ENCODE results near the gene EDC3.

Gene EDC3

DNA sequence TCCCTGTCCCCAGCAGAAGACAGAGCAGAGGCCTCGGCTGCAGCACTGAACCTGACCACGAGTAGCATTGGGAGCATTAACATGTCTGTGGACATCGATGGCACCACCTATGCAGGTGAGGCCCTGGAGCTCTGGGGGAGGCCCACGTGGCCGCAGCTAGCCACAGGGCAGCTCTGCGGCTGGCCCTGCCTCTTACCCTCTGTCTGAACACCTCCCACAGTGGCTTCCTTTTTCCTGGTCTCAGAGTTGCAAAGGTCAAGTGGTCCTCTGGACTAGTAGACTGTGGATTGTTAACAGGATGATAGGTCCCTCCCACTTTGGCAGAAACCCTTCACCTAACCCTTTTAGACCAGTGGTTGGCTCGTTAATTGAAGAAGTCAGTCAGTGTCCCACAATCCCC, 102.7 kb downstream of the EDC3 start:
- TF ChIP-seq, protein P1, sequence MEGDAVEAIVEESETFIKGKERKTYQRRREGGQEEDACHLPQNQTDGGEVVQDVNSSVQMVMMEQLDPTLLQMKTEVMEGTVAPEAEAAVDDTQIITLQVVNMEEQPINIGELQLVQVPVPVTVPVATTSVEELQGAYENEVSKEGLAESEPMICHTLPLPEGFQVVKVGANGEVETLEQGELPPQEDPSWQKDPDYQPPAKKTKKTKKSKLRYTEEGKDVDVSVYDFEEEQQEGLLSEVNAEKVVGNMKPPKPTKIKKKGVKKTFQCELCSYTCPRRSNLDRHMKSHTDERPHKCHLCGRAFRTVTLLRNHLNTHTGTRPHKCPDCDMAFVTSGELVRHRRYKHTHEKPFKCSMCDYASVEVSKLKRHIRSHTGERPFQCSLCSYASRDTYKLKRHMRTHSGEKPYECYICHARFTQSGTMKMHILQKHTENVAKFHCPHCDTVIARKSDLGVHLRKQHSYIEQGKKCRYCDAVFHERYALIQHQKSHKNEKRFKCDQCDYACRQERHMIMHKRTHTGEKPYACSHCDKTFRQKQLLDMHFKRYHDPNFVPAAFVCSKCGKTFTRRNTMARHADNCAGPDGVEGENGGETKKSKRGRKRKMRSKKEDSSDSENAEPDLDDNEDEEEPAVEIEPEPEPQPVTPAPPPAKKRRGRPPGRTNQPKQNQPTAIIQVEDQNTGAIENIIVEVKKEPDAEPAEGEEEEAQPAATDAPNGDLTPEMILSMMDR (IDR thresholded peaks at IDR 0.05; ENCODE audit: extremely low read depth, missing control alignments) = no peak

DNA sequence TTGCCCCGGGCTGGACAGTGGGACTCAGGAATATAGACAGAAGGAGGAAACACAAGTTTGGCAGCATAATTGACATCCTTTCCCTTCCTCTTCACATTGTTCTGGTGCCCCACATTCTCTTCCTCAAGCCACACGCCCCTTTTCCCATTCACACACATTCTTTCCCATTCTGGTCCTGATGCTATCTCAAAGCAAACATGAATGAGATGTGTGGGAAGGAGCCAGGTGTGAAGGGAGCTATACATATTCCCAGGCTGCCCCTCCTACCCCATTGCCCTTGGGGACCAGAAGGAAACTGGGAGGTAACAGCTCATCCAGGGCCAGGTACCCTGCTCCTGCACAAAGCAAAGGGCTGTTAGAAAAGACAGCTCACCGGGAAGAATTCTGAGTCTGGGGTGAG, 103.6 kb downstream of the EDC3 start:
- TF ChIP-seq, protein P1 (IDR thresholded peaks at IDR 0.05; ENCODE audit: extremely low read depth, missing control alignments) = no peak
- DNase-seq (ENCODE audit: low spot score) = no peak

More for the DNA sequence above, 102.7 kb downstream of the EDC3 start:
- no peak for DNase-seq (ENCODE audit: low spot score)

DNA sequence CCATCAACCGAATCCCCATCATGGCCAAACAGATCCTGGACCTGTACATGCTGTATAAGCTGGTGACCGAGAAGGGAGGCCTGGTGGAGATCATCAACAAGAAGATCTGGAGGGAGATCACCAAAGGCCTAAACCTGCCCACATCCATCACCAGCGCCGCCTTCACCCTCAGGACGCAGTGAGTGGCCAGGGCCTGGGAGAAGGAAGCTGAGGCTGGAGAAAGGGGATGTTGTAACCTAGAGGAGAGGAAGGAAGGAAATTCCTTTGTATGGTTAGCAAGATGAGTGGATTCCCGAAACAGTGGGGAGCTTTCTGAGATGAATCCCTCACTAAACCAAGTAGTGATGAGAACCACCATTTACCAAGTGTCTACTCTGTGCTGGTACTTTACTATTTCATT, 106.0 kb downstream of the EDC3 start:
- no peak for DNase-seq (ENCODE audit: low spot score)
- TF ChIP-seq, protein P1 (IDR thresholded peaks at IDR 0.05; ENCODE audit: extremely low read depth, missing control alignments) = no peak

DNA sequence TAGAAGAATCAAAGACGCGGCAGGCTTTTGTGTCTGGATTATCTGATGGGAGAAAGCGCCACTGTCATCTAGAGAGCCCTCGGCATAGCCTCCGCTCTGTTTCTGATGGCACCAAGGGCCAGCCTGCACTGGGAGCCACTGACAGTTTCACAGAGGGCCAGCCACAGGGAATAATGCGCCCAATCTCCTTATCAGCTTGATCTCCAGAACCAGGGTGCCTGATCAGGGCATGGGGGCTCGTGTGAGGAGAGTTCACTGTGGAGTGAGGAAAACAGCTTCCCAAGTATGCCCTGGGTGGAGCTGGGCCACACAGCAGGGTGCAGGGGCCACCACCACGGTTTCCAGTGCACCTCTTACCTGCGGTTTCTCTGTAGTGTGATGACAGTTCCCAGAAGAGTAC, 110.0 kb downstream of the EDC3 start:
- no peak for DNase-seq (ENCODE audit: low spot score)

DNA sequence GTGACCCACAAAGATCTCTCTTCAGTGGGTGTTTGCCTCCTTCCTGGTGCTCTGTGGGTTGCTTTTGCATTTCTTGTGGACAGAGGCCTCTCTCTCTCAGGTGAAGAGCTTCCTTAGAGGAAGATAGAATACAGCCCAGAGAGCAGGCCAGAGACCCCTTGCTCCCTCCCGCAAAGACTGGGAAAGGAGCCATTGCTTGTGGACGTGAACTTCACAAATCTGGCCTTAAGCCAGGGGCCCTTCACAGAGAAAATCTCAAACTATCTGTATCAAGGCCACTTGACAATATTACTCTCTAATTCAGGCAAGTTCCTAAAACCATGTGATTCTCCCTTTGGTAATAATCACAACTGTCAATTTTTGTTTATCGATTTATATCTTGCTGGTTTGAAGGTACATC, 110.6 kb downstream of the EDC3 start:
- TF ChIP-seq, protein P1 (IDR thresholded peaks at IDR 0.05; ENCODE audit: extremely low read depth, missing control alignments) = no peak
- no peak for DNase-seq (ENCODE audit: low spot score)

More for the DNA sequence above, 110.0 kb downstream of the EDC3 start:
- TF ChIP-seq, protein P1 (IDR thresholded peaks at IDR 0.05; ENCODE audit: extremely low read depth, missing control alignments) = no peak

DNA sequence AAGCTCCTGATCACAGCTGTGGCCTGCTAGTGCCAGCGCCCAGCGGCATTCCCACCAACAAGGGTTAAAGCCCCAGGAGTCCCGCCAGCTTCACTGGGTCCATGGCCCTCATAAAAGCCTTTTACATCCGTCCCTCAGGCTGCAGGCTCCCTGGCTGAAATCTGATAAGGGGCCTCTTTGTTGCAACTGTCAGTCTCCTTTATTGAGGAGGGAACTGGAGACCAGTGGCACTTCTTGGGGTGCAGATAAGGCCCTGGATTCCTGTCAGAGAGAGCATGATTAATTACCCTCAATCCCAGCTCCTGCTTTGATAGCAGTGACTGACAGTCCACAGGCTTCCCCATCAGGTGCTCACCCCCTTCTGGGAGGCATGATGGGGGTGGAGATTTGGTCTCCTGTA, 111.0 kb downstream of the EDC3 start:
- TF ChIP-seq, protein P1 (IDR thresholded peaks at IDR 0.05; ENCODE audit: extremely low read depth, missing control alignments) = no peak
- DNase-seq (ENCODE audit: low spot score) = no peak

DNA sequence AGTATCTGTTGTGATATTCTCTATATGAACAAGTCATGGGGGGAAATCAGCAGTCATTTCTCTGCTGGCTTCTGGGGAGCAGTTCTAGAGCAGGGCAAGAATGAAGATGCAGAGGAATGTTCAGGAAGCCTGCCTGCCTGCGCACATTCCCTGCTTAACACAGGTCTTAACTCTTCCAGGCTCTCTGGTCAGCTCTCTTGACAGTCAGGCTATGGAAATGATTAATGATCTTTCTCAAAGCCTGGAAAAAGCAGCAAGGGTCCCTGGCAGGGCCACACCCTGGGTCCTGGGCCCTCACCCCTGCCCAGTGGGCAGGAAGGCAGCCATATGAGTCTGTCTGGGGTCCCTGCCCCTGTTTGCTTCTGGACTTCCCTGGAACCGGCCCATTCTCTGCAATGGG, 111.6 kb downstream of the EDC3 start:
- TF ChIP-seq, protein P1 (IDR thresholded peaks at IDR 0.05; ENCODE audit: extremely low read depth, missing control alignments) = no peak
- DNase-seq (ENCODE audit: low spot score) = no peak
